HCT116 (cell line): ENCODE results near the gene ANKRD44. TPM values are rescaled to one million over a fixed set of nuclear protein-coding genes. Genes with fewer than 3 reads are reported as not detected.

Experiments
- ATAC-seq: fragments of 200-7000 bp; cut with Tn5 transposase; 2 replicates; pipeline ENCODE4 v1.9.1; 2020; ENCODE audit warnings: mild to moderate bottlenecking, moderate library complexity
- BruUV-seq: library from RNA; stranded (reverse); fragments of 400-500 nt; replicated peaks from 2 replicates; lab custom pipeline; 2021; lab: Mats Ljungman, UMichigan
- CTCF ChIA-PET: fragments of 300-600 bp; sonication (Branson Sonifier 250); formaldehyde crosslinking; loops from one replicate; lab custom pipeline; 2021; ENCODE audit warnings: antibody characterized with exemption; lab: Charles Lee
- POLR2A ChIA-PET: fragments of 300-600, 350-600 bp; sonication (Branson Sonifier 250); formaldehyde crosslinking; loops from one replicate; lab custom pipeline; 2021; ENCODE audit warnings: antibody characterized with exemption; lab: Charles Lee
- RAD21 ChIA-PET, 2 experiments: fragments of 300-600 bp; sonication (Branson Sonifier 250); formaldehyde crosslinking; loops; one replicate each; lab custom pipeline; 2023; ENCODE audit warnings: low total read pairs in 2 of 2; ENCODE audit not compliant: uncharacterized antibody in 2 of 2, unreplicated experiment in 2 of 2, low non-redundant PET in 1 of 2; lab: Charles Lee
- DNase-seq: peaks from one replicate; pipeline ENCODE4 v3.0.0-alpha.2; 2010; ENCODE audit warnings: low read depth, low spot score
- H2AFZ ChIP-seq: fragments of 200-600 bp; shearing (Covaris generic), sonication (generic); 2 replicates; pipeline ENCODE4 v1.6.1; 2017; ENCODE audit warnings: low read depth, mixed run types, mixed read lengths, antibody characterized with exemption, low read length; ENCODE audit not compliant: poor library complexity, severe bottlenecking
- H3K27ac ChIP-seq: 2 replicates; pipeline ENCODE4 v1.5.1; 2012; ENCODE audit warnings: low read depth, low read length
- H3K27me3 ChIP-seq: fragments of 200-600 bp; sonication (generic); 2 replicates; pipeline ENCODE4 v1.6.1; 2016; ENCODE audit warnings: mixed run types, low read length, mixed read lengths; ENCODE audit not compliant: insufficient read depth
- H3K36me3 ChIP-seq, 2 experiments: fragments of 200-500 bp in 1 of 2; fragments of 200-600 bp in 1 of 2; sonication (Bioruptor generic) in 1 of 2; sonication (generic) in 1 of 2; 2 replicates each; pipeline versions ENCODE4 v1.5.1 to v1.6.1; 2014 to 2016; ENCODE audit warnings: low read length in 2 of 2, inconsistent platforms in 1 of 2, mixed read lengths in 1 of 2, mixed run types in 1 of 2; ENCODE audit not compliant: insufficient read depth in 2 of 2, control insufficient read depth in 1 of 2
- H3K4me1 ChIP-seq, 2 experiments: fragments of 200-600 bp in 1 of 2; sonication (generic) in 1 of 2; 2 replicates each; pipeline versions ENCODE4 v1.5.1 to v1.6.1; 2012 to 2017; ENCODE audit warnings: low read length in 2 of 2, inconsistent platforms in 1 of 2, mild to moderate bottlenecking in 1 of 2, mixed read lengths in 1 of 2, mixed run types in 1 of 2, moderate library complexity in 1 of 2; ENCODE audit not compliant: insufficient read depth in 2 of 2, control insufficient read depth in 1 of 2
- H3K4me2 ChIP-seq: fragments of 200-600 bp; sonication (generic); 2 replicates; pipeline ENCODE4 v1.6.1; 2017; ENCODE audit warnings: mixed run types, low read length, mixed read lengths
- H3K4me3 ChIP-seq, 2 experiments: fragments of 200-600 bp in 1 of 2; sonication (generic) in 1 of 2; replicated peaks in 1 of 2; 2 replicates each; pipeline ENCODE4 v1.5.1; 2011 to 2016; ENCODE audit warnings: low read length in 2 of 2, control low read depth in 1 of 2, low read depth in 1 of 2, mild to moderate bottlenecking in 1 of 2, mixed read lengths in 1 of 2, mixed run types in 1 of 2
- H3K79me2 ChIP-seq: fragments of 200-600 bp; sonication (generic); 2 replicates; pipeline ENCODE4 v1.6.1; 2017; ENCODE audit warnings: mild to moderate bottlenecking, mixed run types, low read length, moderate library complexity, mixed read lengths; ENCODE audit not compliant: insufficient read depth
- H3K9ac ChIP-seq: fragments of 200-600 bp; sonication (generic); 2 replicates; pipeline ENCODE4 v1.6.1; 2016; ENCODE audit warnings: low read length, mixed read lengths
- H3K9me2 ChIP-seq: fragments of 200-600 bp; sonication (generic), shearing (Covaris generic); 2 replicates; pipeline ENCODE4 v1.6.1; 2017; ENCODE audit warnings: mixed run types, mild to moderate bottlenecking, moderate library complexity; ENCODE audit not compliant: insufficient read depth
- H3K9me3 ChIP-seq, 2 experiments: fragments of 200-500 bp in 1 of 2; fragments of 200-600 bp in 1 of 2; sonication (Bioruptor generic) in 1 of 2; sonication (generic) in 1 of 2; 2 replicates each; pipeline ENCODE4 v1.6.1; 2014 to 2017; ENCODE audit warnings: low read length in 2 of 2, mixed read lengths in 2 of 2, inconsistent platforms in 1 of 2, low read depth in 1 of 2, mild to moderate bottlenecking in 1 of 2, mixed run types in 1 of 2, moderate library complexity in 1 of 2; ENCODE audit not compliant: control insufficient read depth in 1 of 2, insufficient read depth in 1 of 2
- H4K20me1 ChIP-seq: fragments of 200-600 bp; sonication (generic), shearing (Covaris generic); 2 replicates; pipeline ENCODE4 v1.6.1; 2017; ENCODE audit warnings: mixed run types, mild to moderate bottlenecking, moderate library complexity; ENCODE audit not compliant: insufficient read depth
- ATF3 ChIP-seq: IDR thresholded peaks from 2 replicates; pipeline ENCODE4 v1.6.1; 2012
- CBX3 ChIP-seq: IDR thresholded peaks from 2 replicates; pipeline ENCODE4 v1.6.1; 2012; ENCODE audit warnings: low read depth
- CEBPB ChIP-seq: IDR thresholded peaks from 2 replicates; pipeline ENCODE4 v1.6.1; 2012; ENCODE audit warnings: low read depth
- CTCF ChIP-seq, 3 experiments: fragments of 200-600 bp in 1 of 3; sonication (generic) in 1 of 3; IDR thresholded peaks in 2 of 3; conservative IDR thresholded peaks in 1 of 3; 2 replicates each; pipeline ENCODE4 v1.5.1; 2012 to 2017; ENCODE audit warnings: low read depth in 2 of 3, low read length in 2 of 3, antibody characterized with exemption in 1 of 3, borderline replicate concordance in 1 of 3, control low read depth in 1 of 3, mild to moderate bottlenecking in 1 of 3, mixed read lengths in 1 of 3, mixed run types in 1 of 3, moderate library complexity in 1 of 3; ENCODE audit not compliant: insufficient read depth in 1 of 3
- EGR1 ChIP-seq: IDR thresholded peaks from 2 replicates; pipeline ENCODE4 v1.6.1; 2012; ENCODE audit warnings: low read depth
- ELF1 ChIP-seq: IDR thresholded peaks from 2 replicates; pipeline ENCODE4 v1.6.1; 2012; ENCODE audit warnings: low read depth, borderline replicate concordance
- EZH2 ChIP-seq: fragments of 200-600 bp; sonication (generic); IDR thresholded peaks from 2 replicates; pipeline ENCODE4 v1.6.1; 2017; ENCODE audit warnings: antibody characterized with exemption, mixed run types
- EZH2phosphoT487 ChIP-seq: fragments of 200-600 bp; IDR thresholded peaks from 2 replicates; pipeline ENCODE4 v1.6.1; 2018; ENCODE audit warnings: antibody characterized with exemption, borderline replicate concordance
- FOSL1 ChIP-seq: IDR thresholded peaks from 2 replicates; pipeline ENCODE4 v1.6.1; 2012; ENCODE audit warnings: low read depth
- JUND ChIP-seq: IDR thresholded peaks from 2 replicates; pipeline ENCODE4 v1.6.1; 2012
- POLR2A ChIP-seq: IDR thresholded peaks from 2 replicates; pipeline ENCODE4 v1.7.0; 2011; ENCODE audit warnings: borderline replicate concordance; ENCODE audit not compliant: insufficient read depth, insufficient read length; ENCODE audit errors: extremely low read depth
- POLR2AphosphoS5 ChIP-seq: IDR thresholded peaks from 2 replicates; pipeline ENCODE4 v1.6.1; 2011; ENCODE audit warnings: mild to moderate bottlenecking, low read depth, low read length, moderate library complexity
- RAD21 ChIP-seq: IDR thresholded peaks from 2 replicates; pipeline ENCODE4 v1.6.1; 2012; ENCODE audit warnings: low read depth, mild to moderate bottlenecking
- SIN3A ChIP-seq: IDR thresholded peaks from 2 replicates; pipeline ENCODE4 v1.6.1; 2012; ENCODE audit warnings: low read depth
- SP1 ChIP-seq: IDR thresholded peaks from 2 replicates; pipeline ENCODE4 v1.6.1; 2012; ENCODE audit warnings: low read depth
- SRF ChIP-seq: IDR thresholded peaks from 2 replicates; pipeline ENCODE4 v1.6.1; 2012; ENCODE audit warnings: low read depth
- TCF7L2 ChIP-seq: IDR thresholded peaks from 2 replicates; pipeline ENCODE4 v1.7.0; 2011; ENCODE audit warnings: borderline replicate concordance, inconsistent platforms; ENCODE audit not compliant: insufficient read depth, insufficient read length; ENCODE audit errors: extremely low read depth
- YY1 ChIP-seq: IDR thresholded peaks from 2 replicates; pipeline ENCODE4 v1.6.1; 2011; ENCODE audit warnings: low read length, low read depth, moderate library complexity, mild to moderate bottlenecking; ENCODE audit not compliant: insufficient replicate concordance; ENCODE audit errors: extremely low read depth
- intact Hi-C: fragments of 100-400 bp; cut with micrococcal nuclease; formaldehyde crosslinking; loops from 2 replicates; pipeline ENCODE4 v1.10.0; 2022
- total RNA-seq: library from RNA; stranded (reverse); gene quantifications from one replicate; pipeline ENCODE4 v1.2.1, GENCODE V29; 2021; ENCODE audit not compliant: unreplicated experiment
- TF ChIP-seq, protein P1 (sequence below): IDR thresholded peaks from 2 replicates; pipeline ENCODE4 v1.6.1; 2011; ENCODE audit warnings: mild to moderate bottlenecking, low read length, moderate library complexity; ENCODE audit not compliant: insufficient replicate concordance; ENCODE audit errors: extremely low read depth
- TF ChIP-seq, protein P2 (sequence below): IDR thresholded peaks from 2 replicates; pipeline ENCODE4 v1.6.1; 2012; ENCODE audit warnings: low read depth

ANKRD44 gene
- total RNA-seq, 1 experiment from 2014 or later: 2.7 TPM

- POLR2A ChIA-PET: no interaction called here
- H3K79me2 ChIP-seq: no peaks in the 10 kb centered on the region
- no peak overlapping the region for H3K9ac ChIP-seq
- TF ChIP-seq, protein P1, sequence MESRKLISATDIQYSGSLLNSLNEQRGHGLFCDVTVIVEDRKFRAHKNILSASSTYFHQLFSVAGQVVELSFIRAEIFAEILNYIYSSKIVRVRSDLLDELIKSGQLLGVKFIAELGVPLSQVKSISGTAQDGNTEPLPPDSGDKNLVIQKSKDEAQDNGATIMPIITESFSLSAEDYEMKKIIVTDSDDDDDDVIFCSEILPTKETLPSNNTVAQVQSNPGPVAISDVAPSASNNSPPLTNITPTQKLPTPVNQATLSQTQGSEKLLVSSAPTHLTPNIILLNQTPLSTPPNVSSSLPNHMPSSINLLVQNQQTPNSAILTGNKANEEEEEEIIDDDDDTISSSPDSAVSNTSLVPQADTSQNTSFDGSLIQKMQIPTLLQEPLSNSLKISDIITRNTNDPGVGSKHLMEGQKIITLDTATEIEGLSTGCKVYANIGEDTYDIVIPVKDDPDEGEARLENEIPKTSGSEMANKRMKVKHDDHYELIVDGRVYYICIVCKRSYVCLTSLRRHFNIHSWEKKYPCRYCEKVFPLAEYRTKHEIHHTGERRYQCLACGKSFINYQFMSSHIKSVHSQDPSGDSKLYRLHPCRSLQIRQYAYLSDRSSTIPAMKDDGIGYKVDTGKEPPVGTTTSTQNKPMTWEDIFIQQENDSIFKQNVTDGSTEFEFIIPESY: no peak
- TF ChIP-seq SP1 (no peak), EGR1 (no peak), SIN3A (no peak), JUND (no peak), FOSL1 (no peak), YY1 (no peak), POLR2A (no peak), EZH2phosphoT487 (no peak), TCF7L2 (no peak), CTCF (IDR thresholded peaks at IDR 0.05 in 2 of 3, conservative IDR thresholded peaks at IDR 0.05 in 1 of 3; ENCODE audit: borderline replicate concordance in 1 of 3, insufficient read depth in 1 of 3, low read depth in 2 of 3, low read length in 2 of 3) (no peak), POLR2AphosphoS5 (no peak), RAD21 (no peak), CBX3 (no peak), EZH2 (no peak), ELF1 (no peak), SRF (no peak), CEBPB (no peak), ATF3 (no peak)
- TF ChIP-seq, protein P2, sequence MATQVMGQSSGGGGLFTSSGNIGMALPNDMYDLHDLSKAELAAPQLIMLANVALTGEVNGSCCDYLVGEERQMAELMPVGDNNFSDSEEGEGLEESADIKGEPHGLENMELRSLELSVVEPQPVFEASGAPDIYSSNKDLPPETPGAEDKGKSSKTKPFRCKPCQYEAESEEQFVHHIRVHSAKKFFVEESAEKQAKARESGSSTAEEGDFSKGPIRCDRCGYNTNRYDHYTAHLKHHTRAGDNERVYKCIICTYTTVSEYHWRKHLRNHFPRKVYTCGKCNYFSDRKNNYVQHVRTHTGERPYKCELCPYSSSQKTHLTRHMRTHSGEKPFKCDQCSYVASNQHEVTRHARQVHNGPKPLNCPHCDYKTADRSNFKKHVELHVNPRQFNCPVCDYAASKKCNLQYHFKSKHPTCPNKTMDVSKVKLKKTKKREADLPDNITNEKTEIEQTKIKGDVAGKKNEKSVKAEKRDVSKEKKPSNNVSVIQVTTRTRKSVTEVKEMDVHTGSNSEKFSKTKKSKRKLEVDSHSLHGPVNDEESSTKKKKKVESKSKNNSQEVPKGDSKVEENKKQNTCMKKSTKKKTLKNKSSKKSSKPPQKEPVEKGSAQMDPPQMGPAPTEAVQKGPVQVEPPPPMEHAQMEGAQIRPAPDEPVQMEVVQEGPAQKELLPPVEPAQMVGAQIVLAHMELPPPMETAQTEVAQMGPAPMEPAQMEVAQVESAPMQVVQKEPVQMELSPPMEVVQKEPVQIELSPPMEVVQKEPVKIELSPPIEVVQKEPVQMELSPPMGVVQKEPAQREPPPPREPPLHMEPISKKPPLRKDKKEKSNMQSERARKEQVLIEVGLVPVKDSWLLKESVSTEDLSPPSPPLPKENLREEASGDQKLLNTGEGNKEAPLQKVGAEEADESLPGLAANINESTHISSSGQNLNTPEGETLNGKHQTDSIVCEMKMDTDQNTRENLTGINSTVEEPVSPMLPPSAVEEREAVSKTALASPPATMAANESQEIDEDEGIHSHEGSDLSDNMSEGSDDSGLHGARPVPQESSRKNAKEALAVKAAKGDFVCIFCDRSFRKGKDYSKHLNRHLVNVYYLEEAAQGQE: no peak
- no peaks in the 10 kb centered on the region for H3K27me3 ChIP-seq
- CTCF ChIA-PET: no interaction called here
- H2AFZ ChIP-seq: no peak overlapping the region
- no peak for DNase-seq
- H4K20me1 ChIP-seq: no peaks in the 10 kb centered on the region
- H3K4me2 ChIP-seq: no peak overlapping the region
- H3K9me2 ChIP-seq: no peaks in the 10 kb centered on the region
- BruUV-seq: no TSS peak
- no peak overlapping the region for H3K27ac ChIP-seq
- H3K4me1 ChIP-seq: peaks cover 0 to 6% of the 10 kb centered on the region in 2 experiments; a peak in 2 of 4 replicates
- no peaks in the 10 kb centered on the region for H3K36me3 ChIP-seq
- H3K4me3 ChIP-seq: no peak overlapping the region
- intact Hi-C loops: no loop called here
- H3K9me3 ChIP-seq: no peaks in the 10 kb centered on the region
- RAD21 ChIA-PET: no interaction called here
- no peak for ATAC-seq
These were observed 172.1 kb downstream of the ANKRD44 start for GRCh38 chr2:197138506-197138905.
